HG03457 (cell line): ENCODE measurements around the gene TOR1A.
"Not testable (repeated sequence)": the region's sequence is repeated elsewhere in the genome, so short reads cannot be mapped to it uniquely, and the experiment has no call there.

ENCODE experiments used
- ATAC-seq: cut with Tn5 transposase; IDR thresholded peaks from one replicate; pipeline ENCODE4 v1.9.1; 2021; ENCODE audit warnings: moderate number of reproducible peaks; ENCODE audit not compliant: unreplicated experiment

TOR1A gene

DNA sequence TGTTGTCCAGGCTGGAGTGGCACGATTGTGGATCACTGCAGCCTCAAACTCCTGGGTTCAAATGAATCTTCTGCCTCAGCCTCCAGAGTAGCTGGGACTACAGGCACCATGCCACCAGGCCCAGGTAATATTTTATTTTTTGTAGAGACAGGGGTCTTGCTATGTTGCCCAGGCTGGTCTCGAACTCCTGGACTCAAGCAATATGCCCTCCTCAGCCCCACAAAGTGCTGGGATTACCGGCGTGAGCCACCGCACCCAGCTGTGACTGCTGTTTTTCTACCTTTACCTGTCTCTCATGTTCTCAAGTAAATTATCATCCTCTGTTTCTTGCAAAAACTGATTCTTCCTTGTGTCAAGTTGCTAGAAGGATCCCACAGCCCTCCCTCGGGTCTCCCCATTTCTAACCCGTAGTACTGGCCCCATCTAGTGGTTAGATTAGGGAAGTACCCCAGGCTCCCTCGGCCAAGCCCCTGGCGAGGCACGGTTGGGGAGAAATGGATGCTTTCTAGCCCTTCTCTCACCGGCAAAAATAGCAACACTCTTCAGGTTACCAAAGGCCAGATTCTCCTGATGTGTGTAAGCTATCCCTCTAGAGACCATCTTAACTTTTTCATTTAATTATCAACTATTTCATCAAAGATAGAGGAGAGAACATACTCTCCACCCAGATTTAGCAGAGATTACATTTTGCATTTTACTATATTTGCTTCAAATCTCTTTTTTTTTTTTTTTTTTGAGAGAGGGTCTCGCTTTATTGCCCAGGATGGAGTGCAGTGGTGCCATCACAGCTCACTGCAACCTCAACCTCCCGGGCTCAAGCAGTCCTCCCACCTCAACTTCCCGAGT lies 40.2 kb downstream of the TOR1A start:
- ATAC-seq = no peak

DNA sequence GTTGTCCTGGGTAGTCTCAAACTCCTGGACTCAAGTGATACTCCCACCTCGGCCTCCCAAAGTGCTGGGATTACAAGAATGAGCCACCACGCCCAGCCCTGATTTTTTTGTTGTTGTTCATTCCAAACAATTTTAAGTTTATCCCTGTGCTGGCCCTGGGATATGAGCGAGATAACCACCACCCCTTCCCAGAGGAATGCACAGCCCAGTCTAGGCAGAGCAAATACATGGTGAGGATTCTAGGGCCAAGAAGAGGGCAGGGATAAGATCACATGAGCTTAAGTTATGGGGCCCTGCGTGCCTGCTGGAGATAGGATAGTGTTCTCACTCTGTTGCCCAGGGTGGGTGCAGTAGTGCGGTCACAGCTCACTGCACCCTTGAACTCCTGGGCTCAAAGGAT lies 42.0 kb downstream of the TOR1A start:
- no peak for ATAC-seq

DNA sequence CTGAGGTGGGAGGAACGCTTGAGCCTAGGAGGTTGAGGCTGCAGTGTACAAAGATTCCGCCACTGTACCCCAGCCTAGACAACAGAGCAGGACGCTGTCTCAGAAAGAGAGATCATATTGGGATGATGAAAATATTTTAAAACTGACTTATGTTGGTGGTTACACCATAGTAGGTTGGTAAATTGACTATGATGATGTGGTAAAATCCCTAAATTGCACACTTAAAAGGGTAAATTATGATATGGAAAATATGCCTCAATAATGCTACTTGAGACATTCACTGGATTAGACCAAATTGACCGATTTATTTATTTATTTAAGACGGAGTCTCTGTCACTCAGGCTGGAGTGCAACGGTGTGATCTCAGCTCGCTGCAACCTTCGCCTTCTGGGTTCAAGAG lies 42.8 kb downstream of the TOR1A start:
- no peak for ATAC-seq

DNA sequence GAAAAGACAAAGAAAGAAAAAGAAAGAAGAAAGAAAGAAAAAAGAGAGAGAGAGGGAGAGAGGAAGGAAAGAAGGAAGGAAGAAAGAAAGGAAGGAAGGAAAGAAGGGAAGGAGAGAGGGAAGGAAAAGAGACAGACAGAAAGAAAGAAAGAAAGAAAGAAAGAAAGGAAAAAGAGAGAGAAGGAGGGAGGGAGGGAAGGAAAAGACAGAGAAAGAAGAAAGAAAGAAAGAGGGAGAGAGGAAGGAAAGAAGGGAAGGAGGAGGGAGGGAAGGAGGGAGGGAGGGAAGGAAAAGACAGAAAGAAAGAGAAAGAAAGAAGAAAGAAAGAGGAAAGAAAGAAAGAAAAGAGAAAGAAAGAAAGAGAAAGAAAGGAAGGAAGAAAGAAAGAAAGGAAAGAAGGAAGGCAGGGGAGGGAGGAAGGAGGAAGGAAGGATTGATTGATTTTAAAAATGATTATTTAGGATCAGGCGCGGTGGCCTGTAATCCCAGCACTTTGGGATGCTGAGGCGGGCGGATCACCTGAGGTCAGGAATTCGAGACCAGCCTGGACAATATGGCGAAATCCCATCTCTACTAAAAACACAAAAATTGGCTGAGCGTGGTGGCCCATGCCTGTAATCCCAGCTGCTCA lies 44.3 kb downstream of the TOR1A start:
- no peak for ATAC-seq

DNA sequence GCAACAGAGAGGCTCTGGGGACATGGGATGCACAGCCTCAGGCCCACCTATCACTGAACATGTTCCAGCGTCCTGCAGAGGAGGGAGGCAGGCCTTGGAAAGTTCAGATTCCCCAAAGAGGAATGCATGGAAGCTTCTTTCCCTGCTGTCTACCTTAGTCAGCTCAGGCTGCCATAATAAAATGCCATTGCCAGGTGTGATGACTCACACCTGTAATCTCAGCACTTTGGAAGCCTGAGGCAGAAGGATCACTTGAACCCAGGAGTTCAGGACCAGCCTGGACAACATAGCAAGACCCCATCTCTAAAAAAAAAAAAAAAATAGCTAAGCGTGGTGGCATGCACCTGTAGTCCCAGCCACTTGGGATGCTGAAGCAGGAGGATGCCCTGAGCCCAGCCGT lies 45.5 kb downstream of the TOR1A start:
- no peak for ATAC-seq

DNA sequence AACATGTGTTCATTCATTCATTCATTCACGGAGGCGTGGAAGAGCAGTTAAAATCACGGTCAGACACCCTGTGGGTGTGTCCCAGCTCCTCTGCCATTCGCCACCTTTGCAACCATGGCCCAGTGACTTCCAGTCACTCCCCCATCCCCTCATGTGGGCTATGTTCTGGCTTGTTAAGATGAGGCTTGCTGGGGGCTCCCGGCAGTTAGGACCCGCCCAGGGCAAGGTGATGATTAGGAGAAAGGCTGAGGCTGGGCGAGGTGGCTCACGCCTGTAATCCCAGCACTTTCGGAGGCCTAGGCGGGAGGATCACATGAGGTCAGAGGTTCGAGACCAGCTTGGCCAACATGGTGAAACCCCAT lies 46.2 kb downstream of the TOR1A start:
- no peak for ATAC-seq

DNA sequence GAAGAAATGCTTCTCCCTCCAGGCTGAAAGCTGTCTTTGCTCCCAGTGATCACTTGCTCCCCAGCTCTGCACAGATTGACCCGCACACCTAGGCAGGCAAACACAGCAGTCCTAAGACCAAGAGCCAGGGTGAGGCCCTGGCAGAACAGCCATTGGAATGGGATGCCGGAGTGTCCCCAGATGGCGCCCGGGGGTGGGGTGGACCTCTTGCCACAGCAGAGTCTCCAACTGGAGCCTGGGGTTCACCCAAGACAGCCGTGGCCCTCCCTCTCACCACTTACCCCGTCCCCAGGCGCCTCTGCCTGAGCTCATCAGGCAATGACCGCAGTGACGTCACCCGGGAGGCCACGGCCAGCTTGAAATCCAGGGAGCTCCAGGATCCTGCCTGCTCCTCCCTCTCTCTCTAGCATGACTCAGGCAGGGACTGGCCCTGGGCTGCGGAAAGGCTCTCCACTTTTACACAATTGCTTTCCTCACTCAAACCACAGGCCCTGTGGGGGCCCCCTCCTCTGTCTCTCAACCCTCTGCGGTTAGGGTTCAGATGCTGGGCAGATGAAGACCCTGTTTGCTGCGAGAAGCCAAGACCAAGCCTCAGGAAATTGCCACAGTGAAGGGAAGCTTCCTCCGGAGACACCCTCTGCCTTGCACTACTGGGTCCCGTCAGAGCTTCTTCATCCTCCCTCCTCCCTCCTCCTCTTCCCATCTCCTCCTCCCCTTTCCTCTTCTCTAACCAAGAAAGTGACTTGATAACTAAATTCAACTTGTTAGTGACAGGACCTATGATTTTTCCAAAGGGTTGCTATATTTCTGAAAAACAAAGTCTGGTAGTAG lies 46.8 kb downstream of the TOR1A start:
- ATAC-seq = no peak

DNA sequence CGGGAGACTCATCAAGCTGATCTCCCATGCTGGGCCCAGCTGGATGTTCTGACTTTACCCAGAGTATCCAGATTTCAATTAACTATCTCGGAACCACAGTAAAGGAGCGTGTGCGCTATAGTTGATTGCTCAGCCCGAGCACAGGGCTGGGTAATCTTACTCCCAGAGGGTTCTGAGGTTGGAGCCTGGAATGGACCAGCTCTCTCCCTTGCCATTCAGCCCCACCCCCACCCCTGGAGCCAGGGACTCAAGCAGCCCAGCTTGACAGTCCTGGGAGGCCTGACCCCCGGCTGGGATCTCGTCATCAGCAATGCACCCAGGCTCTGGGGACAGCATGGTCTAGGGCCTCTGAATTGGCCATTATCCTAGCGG lies 47.4 kb downstream of the TOR1A start:
- no peak for ATAC-seq

DNA sequence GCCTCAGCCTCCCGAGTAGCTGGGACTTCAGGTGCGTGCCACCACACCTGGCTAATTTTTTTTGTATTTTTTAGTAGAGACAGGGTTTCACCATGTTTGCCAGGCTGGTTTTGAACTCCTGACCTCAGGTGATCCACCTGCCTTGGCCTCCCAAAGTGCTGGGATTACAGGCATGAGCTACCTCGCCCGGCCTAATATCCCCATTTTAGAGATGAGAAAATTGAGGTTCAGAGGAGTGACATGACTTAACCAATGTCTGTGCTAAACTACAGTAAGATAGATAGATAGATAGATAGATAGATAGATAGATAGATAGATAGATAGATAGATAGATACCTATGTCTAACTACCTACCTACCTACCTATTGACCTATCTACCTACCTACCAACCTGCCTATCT lies 47.8 kb downstream of the TOR1A start:
- not testable (repeated sequence) for ATAC-seq

DNA sequence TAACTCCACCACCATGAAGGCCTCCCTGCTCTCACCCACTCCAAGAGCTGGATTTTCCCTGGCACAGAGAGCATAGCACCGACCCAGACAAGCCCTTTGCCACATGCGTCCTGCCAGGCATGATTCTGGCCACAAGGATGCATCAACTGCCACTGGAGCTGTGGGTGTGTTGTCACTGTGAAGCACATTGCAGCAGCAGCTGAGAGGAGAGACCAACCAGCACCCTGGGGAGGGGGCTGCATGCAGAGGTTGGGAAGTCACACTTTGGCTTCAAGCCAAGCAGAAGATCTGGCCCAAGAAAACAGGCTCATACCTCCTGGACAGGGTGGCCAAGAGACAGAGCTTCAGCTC lies 48.5 kb downstream of the TOR1A start:
- ATAC-seq = no peak

DNA sequence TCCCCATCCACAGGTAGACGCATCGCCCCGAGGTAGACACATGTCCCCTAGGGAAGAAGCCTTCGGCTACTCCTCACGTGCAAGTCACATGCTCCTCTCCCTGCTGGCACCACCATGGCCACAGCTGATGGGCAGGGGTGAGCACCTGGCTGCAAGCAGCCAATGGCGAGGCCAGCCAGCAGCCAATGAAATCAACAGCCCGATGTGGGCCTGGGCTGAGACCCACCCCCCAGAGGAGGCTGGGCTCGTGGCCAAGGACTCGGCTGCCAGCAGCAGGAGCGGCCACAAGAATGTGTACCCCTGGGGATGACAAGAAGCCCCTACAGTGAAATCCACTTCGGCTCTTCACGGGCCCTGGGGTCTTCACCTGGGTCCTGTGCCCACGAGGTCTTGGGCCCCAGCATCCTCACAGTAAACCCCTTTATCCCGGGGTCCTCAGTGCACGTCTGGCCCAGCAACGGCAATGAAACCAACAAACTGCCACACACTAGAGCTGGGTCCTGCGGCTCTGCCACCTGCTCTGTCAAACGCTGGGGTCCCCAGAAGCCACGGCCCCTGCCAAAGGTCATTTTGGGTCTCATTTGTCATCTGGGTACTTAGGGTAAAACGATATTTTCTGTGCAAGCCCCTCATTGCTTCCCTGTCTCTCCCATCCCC lies 49.0 kb downstream of the TOR1A start:
- ATAC-seq = no peak

DNA sequence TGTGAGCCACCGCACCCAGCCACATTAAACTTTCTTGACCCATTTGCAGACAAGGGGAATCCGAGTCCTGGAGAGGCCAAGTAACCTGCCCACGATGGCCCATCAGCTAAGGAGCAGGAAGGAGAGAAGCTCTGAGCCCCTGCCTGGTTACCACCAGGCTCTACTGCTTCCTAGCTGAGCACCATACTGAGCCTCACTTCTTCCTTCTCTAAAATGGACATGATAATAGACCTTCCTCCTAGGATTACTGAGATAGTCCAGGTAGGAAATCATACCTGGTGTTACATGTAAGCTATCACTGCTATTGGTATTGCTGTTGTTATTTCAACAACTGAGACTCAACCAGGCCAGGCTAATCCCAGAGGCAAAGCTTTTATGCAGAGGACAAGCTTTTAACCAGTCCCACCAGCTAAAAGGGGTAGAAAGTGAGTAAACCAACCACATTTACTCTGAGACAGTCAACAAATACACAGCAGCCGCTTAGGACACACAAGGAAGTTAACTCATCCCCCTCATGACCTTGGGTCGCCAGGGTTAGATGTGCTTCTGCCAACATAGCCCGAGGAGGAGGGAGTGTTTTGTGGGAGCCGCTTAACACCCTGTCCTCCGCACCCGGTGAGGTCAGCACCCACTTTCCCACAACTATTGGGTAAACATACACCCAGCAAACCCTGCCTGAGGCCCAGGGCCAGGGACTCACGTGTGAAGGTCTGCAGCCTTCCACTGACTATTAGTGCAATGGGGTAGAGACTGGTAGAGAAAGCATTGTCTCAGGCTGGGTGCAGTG lies 50.5 kb downstream of the TOR1A start:
- no peak for ATAC-seq

DNA sequence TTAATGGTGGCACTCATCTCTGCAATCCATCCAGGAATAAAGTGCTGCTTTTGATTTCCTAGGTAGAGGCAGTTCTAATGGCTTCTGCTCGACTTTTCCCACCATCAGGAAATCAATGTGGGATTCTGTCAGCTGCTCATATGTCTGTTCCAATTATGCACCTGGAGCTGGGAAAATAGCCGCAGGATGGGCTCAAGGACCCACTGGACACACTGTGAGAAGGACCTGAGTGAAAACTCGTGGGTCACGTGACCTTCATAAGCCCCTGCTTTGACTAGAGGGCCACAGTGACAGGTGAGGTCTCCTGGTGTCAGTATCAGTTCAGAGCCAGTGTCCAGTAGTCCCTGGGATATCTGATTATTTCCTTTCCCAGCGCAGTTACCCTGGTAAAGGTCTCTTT lies 53.2 kb downstream of the TOR1A start:
- ATAC-seq = no peak

DNA sequence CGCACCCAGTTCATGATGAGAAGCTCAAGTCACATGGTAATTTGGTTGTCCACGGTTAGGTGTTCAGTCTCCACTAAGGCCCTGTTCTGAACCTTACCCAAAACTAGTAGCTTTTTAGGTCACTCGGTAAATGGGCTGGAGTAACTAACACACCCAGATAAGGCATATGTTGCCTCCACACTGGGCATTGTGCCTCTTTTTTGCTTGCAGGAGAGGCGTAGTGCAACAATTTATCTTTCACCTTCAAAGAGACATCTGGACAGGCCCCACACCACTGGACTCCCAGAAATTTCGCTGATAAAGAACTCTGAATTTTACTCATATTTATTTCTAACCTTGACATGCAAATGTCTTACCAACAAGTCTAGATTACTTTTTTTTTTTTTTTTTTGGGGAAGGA lies 54.3 kb downstream of the TOR1A start:
- ATAC-seq = no peak

DNA sequence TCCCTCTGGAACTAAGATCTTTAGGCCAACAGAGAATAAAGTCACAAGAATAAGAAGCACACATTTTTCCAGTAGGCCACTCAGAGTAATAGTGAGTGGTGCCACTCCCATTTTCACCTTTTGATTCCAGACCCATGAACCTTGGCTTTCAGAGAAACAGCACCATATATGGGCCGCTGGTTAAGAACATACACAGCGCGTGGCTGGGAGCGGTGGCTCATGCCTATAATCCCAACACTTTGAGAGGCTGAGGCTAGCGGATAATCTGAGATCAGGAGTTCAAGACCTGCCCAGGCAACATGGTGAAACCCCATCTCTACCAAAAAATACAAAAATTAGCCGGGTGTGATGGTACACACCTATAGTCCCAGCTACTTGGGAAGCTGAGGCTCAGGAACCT lies 55.5 kb downstream of the TOR1A start:
- ATAC-seq = no peak

DNA sequence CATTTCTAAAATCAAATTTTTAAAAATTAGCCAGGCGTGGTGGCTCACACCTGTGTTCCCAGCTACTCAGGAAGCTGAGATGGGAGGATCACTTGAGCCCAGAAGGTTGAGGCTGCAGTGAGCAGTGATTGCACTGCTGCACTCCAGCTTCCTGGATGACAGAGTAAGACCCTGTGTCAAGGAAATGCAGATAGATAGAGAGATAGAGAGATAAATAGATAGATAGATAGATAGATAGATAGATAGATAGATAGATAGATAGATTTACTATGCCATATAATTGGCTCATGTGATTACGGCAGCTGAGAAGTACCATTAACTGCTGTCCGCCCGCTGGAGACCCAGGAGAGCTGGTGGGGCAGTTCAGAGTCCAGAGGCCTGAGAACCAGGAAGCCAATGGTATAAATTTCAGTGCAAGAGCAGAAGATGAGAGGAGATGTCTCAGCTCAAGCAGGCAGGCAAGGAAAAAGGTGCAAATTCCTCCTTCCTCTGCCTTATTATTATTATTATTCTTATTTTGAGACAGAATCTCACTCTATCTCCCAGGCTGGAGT lies 58.1 kb downstream of the TOR1A start:
- no peak for ATAC-seq

DNA sequence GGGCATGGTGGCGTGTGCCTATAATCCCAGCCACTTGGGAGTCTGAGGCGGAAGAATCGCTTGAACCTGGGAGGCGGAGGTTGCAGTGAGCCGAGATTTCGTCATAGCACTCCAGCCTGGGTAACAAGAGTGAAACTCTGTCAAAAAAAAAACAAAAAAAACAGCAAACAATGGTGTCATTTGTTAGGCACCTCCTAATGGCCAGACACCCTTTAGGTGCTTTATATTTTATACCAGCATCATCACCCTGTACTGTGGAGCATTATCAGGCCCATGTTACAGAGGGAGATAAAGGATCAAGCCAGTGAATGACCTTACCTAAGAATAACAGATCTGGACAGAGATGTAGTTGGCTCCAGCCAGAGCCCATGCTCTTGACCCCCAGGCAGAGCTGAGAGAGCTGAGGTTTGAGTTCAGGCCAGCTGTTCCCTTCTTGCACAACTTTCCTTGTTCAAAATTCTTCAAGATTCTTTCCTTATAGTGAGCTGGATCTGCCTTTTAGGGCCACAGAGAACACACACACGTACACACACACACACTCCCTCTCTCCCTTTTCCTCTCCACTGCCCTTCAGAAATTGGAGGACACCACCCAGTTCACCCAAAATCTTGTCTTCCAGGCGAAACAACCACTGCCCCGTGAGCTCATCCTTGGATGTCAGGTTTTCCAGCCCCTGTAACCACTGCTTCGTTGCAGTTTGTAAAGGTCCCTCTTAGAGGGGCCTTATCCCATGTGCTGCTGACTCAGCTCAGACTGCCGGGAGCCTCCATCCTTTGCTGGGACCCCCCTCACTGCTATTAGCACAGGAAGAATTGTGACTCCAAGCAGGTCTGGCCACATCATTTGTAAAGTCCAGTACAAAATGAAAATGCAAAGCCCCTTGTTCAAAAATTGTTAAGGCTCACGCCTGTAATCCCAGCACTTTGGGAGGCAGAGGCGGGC lies 60.7 kb downstream of the TOR1A start:
- no peak for ATAC-seq
